NB4 (cell line): ENCODE measurements around the gene PPP1R14C.

ENCODE experiments used
- CTCF ChIP-seq: IDR thresholded peaks from one replicate; pipeline ENCODE4 v1.5.1; 2012; ENCODE audit warnings: low read depth, low read length
- MAX ChIP-seq: IDR thresholded peaks from 2 replicates; pipeline ENCODE4 v1.6.1; 2011; ENCODE audit warnings: low read depth, low read length

- TF ChIP-seq CTCF (no peak), MAX (no peak)
Observed at GRCh38 chr6:150280703-150281102, 137.9 kb downstream of the PPP1R14C start.
